Activated CD4-positive, alpha-beta T cell treated with anti-CD3 and anti-CD28 coated beads, Interleukin-2, amount 50 U/mL, for 48 hours (primary cell): ENCODE measurements around the gene TOR3A.
"Not testable (repeated sequence)": the region's sequence is repeated elsewhere in the genome, so short reads cannot be mapped to it uniquely, and the experiment has no call there.

ENCODE experiments used
- DNase-seq, 2 experiments: peaks; one replicate each; pipeline ENCODE4 v3.0.0-alpha.2; 2020

Gene TOR3A

GRCh38 chr1:179081687-179082332 is at the start of gene TOR3A:
Gene TOR3A (plus strand): TSS chr1:179082070. CDS start chr1:179082129, 59 bp downstream.
- DNase-seq, result peak; percentile 87 to 90

- no peak for DNase-seq
These were observed 47.1 kb upstream of the TOR3A start for GRCh38 chr1:179034720-179035119.

- DNase-seq, result peak; percentile 5 to 27
These were observed 44.9 kb upstream of the TOR3A start for GRCh38 chr1:179036844-179037465.

- DNase-seq, result no peak
These were observed 43.2 kb upstream of the TOR3A start for GRCh38 chr1:179038528-179039281.

- DNase-seq, result not testable (repeated sequence)
These were observed 42.2 kb upstream of the TOR3A start for GRCh38 chr1:179039502-179040174.

GRCh38 chr1:179040175-179040551 is 41.7 kb upstream of the TOR3A start:
- DNase-seq, result not testable (repeated sequence)

- no peak for DNase-seq
These were observed 39.8 kb upstream of the TOR3A start for GRCh38 chr1:179042087-179042486.

GRCh38 chr1:179042700-179043099 is 39.2 kb upstream of the TOR3A start:
- DNase-seq, result no peak

GRCh38 chr1:179043266-179043665 is 38.6 kb upstream of the TOR3A start:
- no peak for DNase-seq

GRCh38 chr1:179043907-179044306 is 38.0 kb upstream of the TOR3A start:
- DNase-seq, result no peak

- DNase-seq, result no peak
These were observed 34.8 kb upstream of the TOR3A start for GRCh38 chr1:179046808-179047635.

GRCh38 chr1:179047636-179047997 is 34.3 kb upstream of the TOR3A start:
- DNase-seq, result no peak

- DNase-seq, result no peak
These were observed 33.3 kb upstream of the TOR3A start for GRCh38 chr1:179048339-179049124.

- no peak for DNase-seq
These were observed 29.1 kb upstream of the TOR3A start for GRCh38 chr1:179052776-179053175.

- DNase-seq, result no peak
These were observed 28.4 kb upstream of the TOR3A start for GRCh38 chr1:179053486-179053885.

GRCh38 chr1:179055937-179056336 is 25.9 kb upstream of the TOR3A start:
- DNase-seq, result no peak

GRCh38 chr1:179058487-179059483 is 23.1 kb upstream of the TOR3A start:
- no peak for DNase-seq

GRCh38 chr1:179061360-179062282 is 20.2 kb upstream of the TOR3A start:
- no peak for DNase-seq

GRCh38 chr1:179066471-179066870 is 15.4 kb upstream of the TOR3A start:
- no peak for DNase-seq
